Measurements from ENCODE around the gene TTN. TPM values are rescaled to one million over a fixed set of nuclear protein-coding genes. Genes with fewer than 3 reads are reported as not detected.

TTN gene
- total and polyA plus RNA-seq, 2 of the 4 experiments (the other 2 are of a cell fraction): 0.02 to 0.18 TPM

GRCh38 chr2:178510384-178510783 is 296.8 kb downstream of the TTN start:
- Histone ChIP-seq H3K36me3 (ENCODE audit: control insufficient read depth, insufficient read depth, low read length) (peaks cover 8% of the 10 kb centered on the region; the same call in 1 of the 2 replicates), H4K8ac (ENCODE audit: low read depth in 2 of 2, low read length in 2 of 2) (no peak overlapping the region), H2BK15ac (ENCODE audit: low read depth, low read length) (no peak overlapping the region), H3K18ac (ENCODE audit: low read depth, low read length) (no peak overlapping the region), H3K27me3 (ENCODE audit: control insufficient read depth, insufficient read depth, low read length) (no peaks in the 10 kb centered on the region), H3K4me2 (ENCODE audit: low read depth, low read length) (no peak overlapping the region), H3K9me3 (ENCODE audit: control insufficient read depth, insufficient read depth, low read length) (no peaks in the 10 kb centered on the region), H2BK5ac (ENCODE audit: low read depth, low read length, poor library complexity, severe bottlenecking) (no peak overlapping the region), H3K23ac (ENCODE audit: low read depth, low read length) (no peak overlapping the region), H3K56ac (ENCODE audit: extremely low read depth, insufficient read depth, low read length) (no peak overlapping the region), H3K14ac (replicated peaks; ENCODE audit: low read depth, low read length) (no peak overlapping the region), H3K9ac (ENCODE audit: low read depth, low read length) (no peak overlapping the region), H3K79me1 (ENCODE audit: low read depth in 1 of 2, low read length in 2 of 2) (peaks cover 2 to 4% of the 10 kb centered on the region in 2 experiments; a peak in 2 of 4 replicates), H4K20me1 (ENCODE audit: insufficient read depth, low read length) (no peaks in the 10 kb centered on the region), H3K4me1 (ENCODE audit: control insufficient read depth, insufficient read depth, low read length) (peaks cover 2% of the 10 kb centered on the region; the same call in 1 of the 2 replicates), H3K4me3 (ENCODE audit: insufficient read depth, low read depth, low read length) (no peak overlapping the region), H2AK5ac (ENCODE audit: low read depth, low read length) (no peak overlapping the region), H4K5ac (ENCODE audit: low read depth, low read length) (no peak overlapping the region), H2BK120ac (ENCODE audit: low read depth, low read length) (no peak overlapping the region), H2AK9ac (replicated peaks; ENCODE audit: low read depth, low read length, poor library complexity) (no peak overlapping the region), H4K91ac (ENCODE audit: insufficient read depth, low read depth, low read length) (no peak overlapping the region), H3K27ac (ENCODE audit: insufficient read depth, low read length) (no peak overlapping the region), H3K9me1 (ENCODE audit: insufficient read depth, low read length) (no peaks in the 10 kb centered on the region), H3K4ac (ENCODE audit: low read depth, low read length) (no peak overlapping the region), H2AFZ (replicated peaks; ENCODE audit: low read length, poor library complexity) (no peak overlapping the region), H2BK20ac (ENCODE audit: low read depth, low read length) (no peak overlapping the region)
- TF ChIP-seq SMC3 (IDR thresholded peaks at IDR 0.05; ENCODE audit: low read depth, low read length): no peak
- no peak for TF ChIP-seq RFX5 (IDR thresholded peaks at IDR 0.05; ENCODE audit: low read depth, low read length)
- no peak for TF ChIP-seq BHLHE40 (IDR thresholded peaks at IDR 0.05; ENCODE audit: low read depth, low read length)
- no peak for TF ChIP-seq FOS (IDR thresholded peaks at IDR 0.05; ENCODE audit: low read depth, low read length)
- TF ChIP-seq MAFK (IDR thresholded peaks at IDR 0.05; ENCODE audit: low read depth, low read length): no peak
- TF ChIP-seq CTCF (conservative IDR thresholded peaks at IDR 0.05; ENCODE audit: low read depth, low read length): no peak
- TF ChIP-seq CHD1 (IDR thresholded peaks at IDR 0.05; ENCODE audit: low read depth, low read length): no peak
- TF ChIP-seq MXI1 (IDR thresholded peaks at IDR 0.05; ENCODE audit: borderline replicate concordance, low read depth, low read length): no peak
- TF ChIP-seq MAZ (IDR thresholded peaks at IDR 0.05; ENCODE audit: borderline replicate concordance, low read depth, low read length): no peak
- TF ChIP-seq NFE2L2 (IDR thresholded peaks at IDR 0.05; ENCODE audit: low read depth, low read length): no peak
- TF ChIP-seq POLR2A (IDR thresholded peaks at IDR 0.05; ENCODE audit: low read depth, low read length): no peak
- TF ChIP-seq USF2 (IDR thresholded peaks at IDR 0.05; ENCODE audit: low read depth, low read length): no peak
- TF ChIP-seq RCOR1 (IDR thresholded peaks at IDR 0.05; ENCODE audit: insufficient replicate concordance, low read length): no peak
- TF ChIP-seq RAD21 (IDR thresholded peaks at IDR 0.05; ENCODE audit: low read length): no peak
- TF ChIP-seq, protein P1, sequence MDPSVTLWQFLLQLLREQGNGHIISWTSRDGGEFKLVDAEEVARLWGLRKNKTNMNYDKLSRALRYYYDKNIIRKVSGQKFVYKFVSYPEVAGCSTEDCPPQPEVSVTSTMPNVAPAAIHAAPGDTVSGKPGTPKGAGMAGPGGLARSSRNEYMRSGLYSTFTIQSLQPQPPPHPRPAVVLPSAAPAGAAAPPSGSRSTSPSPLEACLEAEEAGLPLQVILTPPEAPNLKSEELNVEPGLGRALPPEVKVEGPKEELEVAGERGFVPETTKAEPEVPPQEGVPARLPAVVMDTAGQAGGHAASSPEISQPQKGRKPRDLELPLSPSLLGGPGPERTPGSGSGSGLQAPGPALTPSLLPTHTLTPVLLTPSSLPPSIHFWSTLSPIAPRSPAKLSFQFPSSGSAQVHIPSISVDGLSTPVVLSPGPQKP (IDR thresholded peaks at IDR 0.05; ENCODE audit: borderline replicate concordance, low read depth, low read length): no peak
- TF ChIP-seq CEBPB (IDR thresholded peaks at IDR 0.05; ENCODE audit: low read depth, low read length): no peak
- intact Hi-C loops (cut with micrococcal nuclease) (no loop called here), in situ Hi-C loops (cut with MboI; ENCODE audit: low sequenced_read_pairs) (no loop called here), dilution Hi-C loops (cut with HindIII; ENCODE audit: low sequenced_read_pairs, unreplicated experiment) (no loop called here)
- DNase-seq (no peak), ATAC-seq (ENCODE audit: low read depth) (no peak)
- CTCF ChIA-PET: interaction anchor here (0.6 kb wide), 1 partner anchor 1355 kb away, joined by 5 read pairs; no protein-coding TSS in a partner anchor
- POLR2A ChIA-PET (ENCODE audit: unreplicated experiment): no interaction called here
- WGBS, 2 experiments (ENCODE audit: extremely low coverage in 2 of 2, insufficient read length in 1 of 2): no CpG with 5 or more reads among the region's 6 CpGs
- BruUV-seq (replicated peaks): no TSS peak

Data from IMR-90 (cell line).